CD4-positive, alpha-beta T cell treated with Interleukin-10 for 1 hour (primary cell): ENCODE data around the gene SBNO1.
"Not testable (repeated sequence)": the region's sequence is repeated elsewhere in the genome, so short reads cannot be mapped to it uniquely, and the experiment has no call there.

Experiments
- DNase-seq: peaks from one replicate; pipeline ENCODE4 v3.0.0-alpha.2; 2020

The SBNO1 gene

GRCh38 chr12:123268850-123269249 is 95.8 kb downstream of the SBNO1 start:
- no peak for DNase-seq

DNA sequence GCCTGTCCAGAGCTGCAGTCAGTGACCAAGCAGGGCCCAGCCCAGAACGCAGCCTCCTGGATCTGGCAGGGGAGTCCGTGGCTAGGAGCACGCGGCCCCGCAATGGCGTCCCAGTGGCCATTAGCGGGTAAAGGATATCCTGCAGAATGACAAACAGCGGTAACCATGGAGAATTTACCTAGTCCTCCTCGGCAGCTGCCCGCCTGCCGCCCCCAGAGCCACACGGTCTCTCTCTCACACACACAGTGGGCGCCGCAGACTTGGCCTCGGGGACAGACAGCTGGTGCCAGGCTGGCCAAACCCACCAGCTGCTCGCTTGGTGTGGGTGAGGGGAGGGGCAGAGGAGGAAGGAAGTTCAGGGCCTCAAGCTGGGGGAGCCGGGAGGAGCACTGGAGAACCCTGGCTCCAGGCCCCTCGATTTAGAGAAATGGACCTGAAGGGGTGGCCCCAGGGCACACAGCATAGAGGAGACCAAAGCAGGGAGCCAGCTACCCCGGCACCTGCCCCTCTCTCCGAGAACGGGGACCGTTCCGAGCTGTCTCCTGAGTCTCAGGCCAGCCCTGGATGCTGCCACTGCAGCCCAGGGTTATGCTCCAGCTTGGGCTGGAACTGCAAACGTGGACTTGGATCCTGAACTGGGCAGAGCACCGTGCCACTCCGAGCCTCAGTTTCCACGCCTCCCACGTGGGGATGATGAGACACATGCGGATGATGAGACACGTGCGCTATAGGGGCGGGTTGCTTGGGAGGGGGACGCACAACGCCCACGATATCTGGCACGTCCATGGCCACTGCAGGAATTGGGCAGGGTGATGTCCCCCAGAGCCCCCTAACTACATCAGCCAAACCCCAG is 96.4 kb downstream of the SBNO1 start:
- DNase-seq, result no peak

DNA sequence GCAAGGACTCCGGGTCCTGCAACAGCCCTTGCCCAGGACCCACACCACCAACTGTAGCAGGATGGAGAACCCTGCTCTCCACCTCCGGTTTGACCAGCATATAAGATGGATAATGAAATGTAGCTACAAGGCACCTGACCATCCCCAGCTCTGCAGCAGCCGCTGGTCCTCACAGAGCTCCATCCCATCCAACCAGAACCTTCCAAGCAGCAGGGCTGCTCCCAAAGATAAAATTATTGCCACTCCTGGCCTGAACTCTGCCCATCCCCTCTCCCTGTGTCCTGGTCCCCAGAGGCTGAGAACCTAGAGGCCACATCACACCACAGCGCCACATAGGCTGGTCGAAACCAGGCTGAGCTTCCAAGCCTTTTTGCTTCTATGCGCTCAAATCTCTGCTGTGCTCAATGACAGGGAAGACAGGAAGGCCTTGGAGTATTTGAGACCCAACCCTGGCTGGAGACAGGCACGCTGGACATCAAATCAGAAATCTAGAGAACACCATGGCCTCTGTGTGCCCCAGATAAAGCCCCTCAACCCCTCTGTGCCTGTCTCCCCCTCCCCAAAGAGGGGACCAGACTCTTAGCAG is 97.2 kb downstream of the SBNO1 start:
- no peak for DNase-seq

DNA sequence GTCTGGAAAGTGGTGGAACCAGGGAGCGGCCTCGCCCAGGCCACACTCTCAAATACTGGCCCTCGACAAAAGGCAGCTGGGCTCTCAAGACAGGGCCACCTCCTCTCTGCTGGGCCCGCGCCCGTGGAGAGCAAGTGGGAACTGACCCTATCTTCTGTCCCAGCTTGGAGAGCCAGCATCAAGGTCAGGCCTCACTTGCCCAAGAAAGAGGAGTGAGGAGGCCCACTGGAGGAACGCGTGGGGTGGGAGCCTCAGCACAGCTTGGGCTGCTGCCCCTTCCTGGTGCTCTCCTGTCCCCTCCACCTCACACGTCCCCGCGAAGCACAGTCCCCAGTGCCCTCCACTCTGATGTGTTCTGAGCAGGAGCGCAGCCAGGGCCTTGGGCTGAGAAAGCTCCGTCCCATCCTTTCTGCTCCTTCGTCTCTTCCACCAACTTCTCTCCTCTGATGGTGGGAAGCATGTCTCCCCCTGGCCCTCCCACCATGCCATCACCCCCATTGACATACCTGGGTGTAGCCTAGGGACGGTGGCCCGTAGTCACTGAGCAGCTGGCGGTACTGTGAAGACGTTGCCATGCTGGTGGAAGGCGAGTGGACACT is 97.9 kb downstream of the SBNO1 start:
- DNase-seq, result no peak

DNA sequence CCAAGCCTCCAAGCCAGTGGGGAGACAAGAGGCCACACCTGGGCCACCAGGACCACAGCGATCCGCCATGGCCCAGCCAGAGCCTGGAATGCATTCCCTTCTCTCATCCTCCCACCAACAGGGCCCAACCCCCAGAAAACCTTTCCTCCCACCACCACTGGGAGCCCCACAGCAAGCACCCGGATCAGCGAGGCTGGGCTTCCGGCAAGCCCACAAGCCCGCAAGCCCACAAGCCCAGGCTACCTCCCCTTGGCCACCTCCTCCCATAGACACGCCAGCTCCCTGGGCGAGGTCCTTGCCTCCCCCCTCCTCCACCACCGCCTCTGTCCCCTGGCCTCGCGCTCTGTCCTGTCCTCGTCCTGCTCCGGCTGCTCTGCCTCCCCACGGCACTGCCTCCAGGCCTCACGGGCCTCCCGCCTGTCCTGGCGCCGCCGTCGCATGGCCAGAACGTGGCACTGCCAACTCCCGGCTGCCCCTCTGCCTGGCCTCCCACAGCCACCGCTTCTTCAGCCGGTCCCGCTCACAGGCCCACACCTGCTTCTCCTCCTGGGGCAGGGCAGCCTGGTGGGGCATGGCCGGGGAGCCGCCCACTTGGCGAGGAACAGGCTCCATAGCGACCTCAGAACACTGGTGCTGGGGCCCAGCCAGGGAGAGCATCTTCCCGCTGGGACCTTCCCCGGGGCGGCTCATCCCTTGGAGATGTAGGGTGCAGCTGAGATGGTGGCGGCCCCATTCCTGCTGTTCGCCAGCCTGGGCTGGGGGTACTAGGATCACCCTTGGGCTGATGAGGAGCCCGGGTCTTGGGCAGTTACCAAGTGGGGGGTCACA is 98.6 kb downstream of the SBNO1 start:
- DNase-seq, result no peak

- DNase-seq, result no peak
Observed at GRCh38 chr12:123264642-123265041, 100.0 kb downstream of the SBNO1 start.

DNA sequence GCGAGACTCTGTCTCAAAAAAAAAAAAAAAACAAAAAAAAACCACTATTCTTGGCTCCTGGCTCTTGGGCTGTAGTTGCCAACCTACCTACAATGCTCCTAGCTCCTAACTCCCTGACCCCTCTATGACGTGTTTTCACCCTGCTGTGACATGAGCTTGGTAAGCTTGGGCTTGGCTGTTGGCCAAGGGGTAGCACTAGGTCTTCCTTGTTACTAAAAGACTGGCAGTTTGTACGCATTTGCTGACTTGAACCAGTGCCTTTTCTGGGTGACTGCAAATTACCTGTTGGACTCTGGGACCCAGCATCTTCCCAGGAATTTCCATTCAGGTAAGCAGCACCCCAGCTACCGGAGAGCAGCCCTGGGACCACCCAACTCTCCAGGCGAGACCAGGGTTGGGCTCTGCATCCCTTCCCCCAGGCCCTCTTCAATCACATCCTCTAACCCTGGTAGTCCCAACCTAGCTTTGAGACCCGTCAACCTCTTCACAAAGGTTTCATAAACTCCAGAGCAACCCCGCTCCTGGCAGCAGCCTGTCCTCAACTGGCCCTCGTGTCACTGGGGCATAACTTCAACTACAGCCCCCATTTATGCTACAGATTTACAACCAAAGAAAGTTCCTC is 101.3 kb downstream of the SBNO1 start:
- no peak for DNase-seq

DNA sequence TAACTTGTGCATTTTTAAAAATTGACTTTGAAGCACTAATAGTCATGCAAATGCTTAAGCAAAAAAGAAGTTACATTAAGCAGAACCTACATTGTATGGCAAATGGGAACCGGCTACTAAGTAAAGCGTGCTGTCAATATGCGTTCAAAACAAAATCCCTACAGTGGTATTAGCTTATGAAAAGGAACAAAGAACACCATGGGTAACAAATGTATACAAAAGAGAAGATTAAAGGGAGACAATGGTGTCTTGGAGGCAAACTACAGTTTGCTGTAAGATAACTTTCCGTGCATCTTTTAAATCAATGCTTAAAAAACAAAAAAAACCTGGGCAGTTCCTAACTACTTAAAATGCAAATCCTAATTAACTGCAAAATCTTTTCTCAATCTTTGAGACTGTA is 103.5 kb downstream of the SBNO1 start:
- no peak for DNase-seq

GRCh38 chr12:123260081-123260480 is 104.6 kb downstream of the SBNO1 start:
- DNase-seq, result no peak

GRCh38 chr12:123258593-123258992 is 106.1 kb downstream of the SBNO1 start:
- DNase-seq, result no peak

GRCh38 chr12:123254853-123255446 is 109.7 kb downstream of the SBNO1 start:
- DNase-seq, result no peak

DNA sequence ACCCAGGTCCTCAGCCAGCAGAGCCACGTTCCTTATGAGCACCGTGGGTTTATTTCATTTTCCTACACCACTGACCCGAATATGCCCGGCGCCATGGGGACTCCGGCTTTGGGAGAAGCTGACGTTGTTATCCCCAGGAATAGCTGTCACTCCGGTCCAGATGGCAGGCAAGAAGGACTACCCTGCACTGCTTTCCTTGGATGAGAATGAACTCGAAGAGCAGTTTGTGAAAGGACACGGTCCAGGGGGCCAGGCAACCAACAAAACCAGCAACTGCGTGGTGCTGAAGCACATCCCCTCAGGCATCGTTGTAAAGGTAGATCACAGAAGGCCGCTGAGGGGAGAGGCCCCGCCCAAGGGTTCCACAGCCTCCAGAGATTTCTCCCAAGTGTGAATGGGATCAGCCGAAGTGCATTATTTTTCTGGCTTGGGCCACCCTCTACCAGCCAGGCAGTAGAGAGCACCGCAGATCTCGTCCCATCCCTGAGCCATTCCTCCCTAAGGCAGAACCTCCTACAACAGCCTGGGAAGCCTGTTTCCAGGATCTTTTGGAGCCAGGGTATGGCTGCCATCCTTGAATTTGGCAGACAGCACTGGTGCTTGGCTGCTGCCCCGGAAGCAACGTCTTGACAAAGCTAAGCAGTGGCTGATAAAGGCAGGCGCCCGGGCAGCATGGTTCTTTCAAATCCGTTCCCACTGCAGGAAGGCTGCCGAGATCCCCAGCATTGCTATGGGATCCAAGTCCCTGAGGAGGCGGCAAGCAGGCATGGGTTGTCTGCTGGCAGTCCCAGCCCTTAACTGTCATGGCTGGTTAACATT is 110.8 kb downstream of the SBNO1 start:
- DNase-seq, result no peak

DNA sequence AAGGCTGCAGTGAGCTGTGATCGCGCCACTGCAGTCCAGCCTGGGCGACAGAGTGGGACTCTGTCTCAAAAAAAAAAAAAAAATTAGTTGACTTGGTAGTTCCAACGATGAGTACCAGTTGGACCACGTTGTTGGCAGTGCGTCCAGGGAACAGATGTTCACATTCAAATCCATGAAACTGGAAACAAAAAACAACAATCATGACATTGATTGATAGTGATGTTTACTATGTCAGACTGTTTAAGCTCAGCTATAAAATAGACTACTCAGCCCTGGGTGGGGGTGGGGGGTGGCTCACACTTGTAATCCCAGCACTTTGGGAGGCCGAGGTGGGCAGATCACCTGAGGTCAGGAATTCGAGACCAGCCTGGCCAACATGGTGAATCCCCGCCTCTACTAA is 112.3 kb downstream of the SBNO1 start:
- not testable (repeated sequence) for DNase-seq

DNA sequence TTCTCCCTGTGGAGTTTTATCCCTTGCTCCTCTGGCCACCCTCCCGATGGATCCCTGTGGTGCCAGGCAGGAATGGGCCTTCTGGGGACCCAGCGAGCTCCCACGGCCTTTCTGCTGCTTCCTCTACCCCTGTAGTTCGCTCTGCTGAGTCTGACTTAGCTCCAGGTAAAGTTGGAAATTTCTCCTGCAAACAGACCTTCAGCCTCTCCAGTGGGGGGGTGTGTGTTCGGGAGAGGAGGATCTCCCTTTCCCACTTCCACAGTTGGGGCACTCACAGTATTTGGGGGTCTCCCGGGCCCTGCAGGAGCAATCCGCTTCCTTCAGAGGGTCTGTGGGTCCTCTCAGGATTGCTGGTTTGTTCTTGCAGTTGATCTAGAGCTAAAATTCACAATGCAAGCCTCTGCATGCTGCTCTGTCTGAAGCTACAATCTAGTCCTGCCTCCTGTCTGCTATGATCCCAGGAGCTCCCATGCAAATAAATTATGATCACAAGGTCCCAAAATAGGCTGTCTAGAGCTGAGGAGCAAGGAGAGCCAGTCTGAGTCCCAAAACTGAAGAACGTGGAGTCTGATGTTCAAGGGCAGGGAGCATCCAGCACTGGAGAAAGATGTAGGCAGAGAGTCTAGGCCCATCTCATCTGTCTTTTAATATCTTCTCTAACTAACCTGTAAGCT is 113.1 kb downstream of the SBNO1 start:
- DNase-seq, result no peak

DNA sequence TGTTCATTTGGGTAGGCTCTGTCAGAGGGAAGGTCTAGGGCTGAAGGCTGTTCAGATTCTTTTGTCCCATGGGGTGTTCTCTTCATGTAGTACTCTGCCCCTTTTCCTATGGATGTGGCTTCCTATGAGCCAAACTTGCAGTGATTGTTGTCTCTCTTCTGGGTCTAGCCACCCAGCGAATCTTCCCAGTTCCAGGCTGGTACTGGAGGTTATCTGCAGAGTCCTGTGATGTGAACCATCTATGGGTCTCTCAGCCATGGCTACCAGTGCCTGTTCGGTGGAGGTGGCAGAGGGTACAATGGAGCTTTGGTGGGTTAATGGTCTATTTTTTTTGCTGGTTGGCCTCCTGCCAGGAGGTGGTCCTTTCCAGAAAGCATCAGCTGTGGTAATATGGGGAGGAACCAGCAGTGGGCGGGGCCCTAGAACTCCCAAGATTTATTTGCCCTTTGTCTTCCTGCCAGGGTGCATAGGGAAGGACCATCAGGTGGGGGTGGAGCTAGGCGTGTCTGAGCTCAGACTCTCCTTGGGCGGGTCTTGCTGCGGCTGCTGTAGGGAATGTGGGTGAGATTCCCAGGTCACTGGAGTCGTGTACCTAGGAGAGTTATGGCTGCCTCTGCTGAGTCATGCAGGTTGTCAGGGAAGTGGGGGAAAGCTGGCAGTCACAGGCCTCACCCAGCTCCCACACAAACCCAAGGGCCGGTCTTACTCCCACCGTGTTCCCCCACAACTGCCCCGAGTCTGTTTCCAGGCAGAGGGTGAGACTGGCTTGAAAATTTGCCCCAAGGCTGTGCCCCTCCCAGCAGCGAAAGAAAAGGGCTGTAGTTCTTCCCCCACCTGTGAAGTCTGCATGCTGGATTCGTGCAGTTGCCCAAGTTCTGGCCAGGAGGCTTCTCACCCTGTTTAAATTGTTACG is 113.9 kb downstream of the SBNO1 start:
- no peak for DNase-seq

GRCh38 chr12:123248996-123249741 is 115.5 kb downstream of the SBNO1 start:
- not testable (repeated sequence) for DNase-seq

DNA sequence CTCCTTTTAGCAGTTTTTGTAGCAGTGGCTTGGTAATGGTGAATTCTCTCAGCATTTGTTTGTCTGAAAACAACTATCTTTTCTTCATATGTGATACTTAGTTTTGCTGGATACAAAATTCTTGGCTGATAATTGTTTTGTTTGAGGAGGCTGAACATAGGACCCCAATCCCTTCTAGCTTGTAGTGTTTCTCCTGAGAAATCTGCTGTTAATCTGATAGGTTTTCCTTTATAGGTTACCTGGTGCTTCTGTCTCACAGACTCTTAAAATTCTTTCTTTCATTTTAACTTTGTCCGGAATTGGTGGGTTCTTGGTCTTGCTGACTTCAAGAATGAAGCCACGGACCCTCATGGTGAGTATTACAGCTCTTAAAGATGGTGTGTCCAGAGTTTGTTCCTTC is 116.5 kb downstream of the SBNO1 start:
- not testable (repeated sequence) for DNase-seq

DNA sequence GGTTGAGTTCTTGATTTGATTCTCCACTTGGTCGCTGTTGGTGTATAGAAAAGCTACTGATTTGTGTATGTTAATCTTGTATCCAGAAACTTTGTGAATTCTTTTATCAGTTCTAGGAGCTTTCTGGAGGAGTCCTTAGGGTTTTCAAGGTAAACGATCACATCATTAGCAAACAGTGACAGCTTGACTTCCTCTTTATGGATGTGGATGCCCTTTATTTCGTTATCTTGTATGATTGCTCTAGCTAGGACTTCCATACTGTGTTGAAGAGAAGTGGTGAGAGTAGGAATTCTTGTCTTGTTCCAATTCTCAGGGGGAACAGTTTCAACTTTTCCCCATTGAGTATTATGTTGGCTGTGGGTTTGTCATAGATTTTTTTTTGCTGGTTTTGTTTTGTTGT is 119.0 kb downstream of the SBNO1 start:
- no peak for DNase-seq

GRCh38 chr12:123243671-123244262 is 120.9 kb downstream of the SBNO1 start:
- DNase-seq, result no peak
